GM23338 (cell line): ENCODE results near the gene EEA1. TPM values are rescaled to one million over a fixed set of nuclear protein-coding genes. Genes with fewer than 3 reads are reported as not detected.

ENCODE experiments used
- ATAC-seq: fragments of 200-7000 bp; cut with Tn5 transposase; 3 replicates; pipeline ENCODE4 v1.9.1; 2020
- DNase-seq: peaks from one replicate; pipeline ENCODE4 v3.0.0-alpha.2; 2015; ENCODE audit warnings: low spot score
- H2AFZ ChIP-seq: fragments of 200-600 bp; sonication (generic); 2 replicates; pipeline ENCODE4 v1.8.0; 2016; ENCODE audit warnings: antibody characterized with exemption, mild to moderate bottlenecking, moderate library complexity
- H3F3A ChIP-seq: fragments of 200-600 bp; sonication (generic); replicated peaks from 2 replicates; pipeline ENCODE4 v1.8.0; 2017; ENCODE audit warnings: antibody characterized with exemption, mixed run types, low read depth
- H3K27ac ChIP-seq: fragments of 200-600 bp; sonication (generic); 2 replicates; pipeline ENCODE4 v1.6.1; 2016; ENCODE audit warnings: low read depth
- H3K27me3 ChIP-seq: fragments of 200-600 bp; sonication (generic); 2 replicates; pipeline ENCODE4 v1.8.0; 2016; ENCODE audit warnings: mild to moderate bottlenecking, mixed run types, moderate library complexity; ENCODE audit not compliant: insufficient read depth
- H3K36me3 ChIP-seq: fragments of 200-600 bp; sonication (generic); 2 replicates; pipeline ENCODE4 v1.8.0; 2016; ENCODE audit warnings: mild to moderate bottlenecking; ENCODE audit not compliant: insufficient read depth
- H3K4me1 ChIP-seq: fragments of 200-600 bp; sonication (generic); 2 replicates; pipeline ENCODE4 v1.8.0; 2016; ENCODE audit warnings: mild to moderate bottlenecking, moderate library complexity; ENCODE audit not compliant: insufficient read depth
- H3K4me2 ChIP-seq: fragments of 200-600 bp; sonication (generic); 2 replicates; pipeline ENCODE4 v1.7.1; 2017; ENCODE audit warnings: mixed run types
- H3K4me3 ChIP-seq: fragments of 200-600 bp; sonication (generic); 2 replicates; pipeline ENCODE4 v1.6.1; 2016; ENCODE audit warnings: mixed run types
- H3K79me2 ChIP-seq: fragments of 200-600 bp; sonication (generic); replicated peaks from 2 replicates; pipeline ENCODE4 v1.8.0; 2017; ENCODE audit warnings: mild to moderate bottlenecking; ENCODE audit not compliant: insufficient read depth
- H3K9me2 ChIP-seq: fragments of 200-600 bp; sonication (generic); 2 replicates; pipeline ENCODE4 v1.8.0; 2017; ENCODE audit not compliant: insufficient read depth
- H4K20me1 ChIP-seq: fragments of 200-600 bp; sonication (generic); replicated peaks from 2 replicates; pipeline ENCODE4 v1.8.0; 2017; ENCODE audit warnings: mild to moderate bottlenecking; ENCODE audit not compliant: insufficient read depth
- H3K27ac Mint-ChIP-seq: 2 replicates; pipeline ENCODE4 v1.8.0; 2020; ENCODE audit warnings: inconsistent platforms, mild to moderate bottlenecking, moderate library complexity, mixed read lengths
- H3K27me3 Mint-ChIP-seq: 3 replicates; pipeline ENCODE4 v1.8.0; 2022; ENCODE audit warnings: low read depth, mild to moderate bottlenecking, moderate library complexity, mixed read lengths, inconsistent platforms; ENCODE audit not compliant: insufficient read depth, poor library complexity
- H3K36me3 Mint-ChIP-seq: 3 replicates; pipeline ENCODE4 v1.8.0; 2021; ENCODE audit warnings: low read depth, mild to moderate bottlenecking, inconsistent platforms, moderate library complexity, mixed read lengths
- H3K4me1 Mint-ChIP-seq: 3 replicates; pipeline ENCODE4 v1.8.0; 2020; ENCODE audit warnings: mild to moderate bottlenecking, inconsistent platforms, mixed read lengths
- H3K4me3 Mint-ChIP-seq: 3 replicates; pipeline ENCODE4 v1.8.0; 2021; ENCODE audit warnings: moderate library complexity, mild to moderate bottlenecking, inconsistent platforms, mixed read lengths
- H3K9me3 Mint-ChIP-seq: 3 replicates; pipeline ENCODE4 v1.8.0; 2020; ENCODE audit warnings: moderate library complexity, mild to moderate bottlenecking, inconsistent platforms, mixed read lengths
- CREB1 ChIP-seq: fragments of 250-450 bp; sonication (Bioruptor Pico); IDR thresholded peaks from 2 replicates; pipeline ENCODE4 v1.5.0; 2020; ENCODE audit warnings: low read depth, mild to moderate bottlenecking, moderate library complexity
- EZH2 ChIP-seq: fragments of 200-600 bp; sonication (generic); IDR thresholded peaks from one replicate; pipeline ENCODE4 v1.8.0; 2017; ENCODE audit warnings: antibody characterized with exemption, mild to moderate bottlenecking, low read depth; ENCODE audit not compliant: unreplicated experiment
- EZH2phosphoT487 ChIP-seq: fragments of 200-600 bp; sonication (generic); IDR thresholded peaks from one replicate; pipeline ENCODE4 v1.8.1; 2018; ENCODE audit warnings: antibody characterized with exemption; ENCODE audit not compliant: unreplicated experiment
- JUNB ChIP-seq: IDR thresholded peaks from one replicate; pipeline ENCODE4 v1.6.1; 2016; ENCODE audit warnings: antibody characterized with exemption; ENCODE audit not compliant: unreplicated experiment
- NANOG ChIP-seq: IDR thresholded peaks from 2 replicates; pipeline ENCODE4 v1.6.1; 2016; ENCODE audit warnings: antibody characterized with exemption, borderline replicate concordance
- POLR2AphosphoS5 ChIP-seq: IDR thresholded peaks from 2 replicates; pipeline ENCODE4 v1.6.1; 2016; ENCODE audit warnings: antibody characterized with exemption, low read depth
- STAT1 ChIP-seq: IDR thresholded peaks from one replicate; pipeline ENCODE4 v1.6.1; 2016; ENCODE audit warnings: antibody characterized with exemption; ENCODE audit not compliant: unreplicated experiment
- ZNF114 ChIP-seq: fragments of 250-450 bp; sonication (Bioruptor Pico); IDR thresholded peaks from 2 replicates; pipeline ENCODE4 v1.5.0; 2020; ENCODE audit warnings: mild to moderate bottlenecking, moderate library complexity
- ZNF331 ChIP-seq: fragments of 250-450 bp; sonication (Bioruptor Pico); IDR thresholded peaks from 2 replicates; pipeline ENCODE4 v1.5.0; 2020; ENCODE audit warnings: low read depth, mild to moderate bottlenecking, moderate library complexity
- polyA plus RNA-seq: library from polyadenylated mRNA; unstranded; fragments of >200 nt; fragmentation: Nextera tagmentation; extraction: Ambion mirVana; gene quantifications from 2 replicates; pipeline ENCODE4 v1.2.1, GENCODE V29; 2016
- total RNA-seq: library from RNA; depleted of rRNA; stranded (reverse); fragments of >200 nt; shearing (Covaris generic); gene quantifications from 2 replicates; pipeline ENCODE4 v1.2.3, GENCODE V29; 2014
- TF ChIP-seq, protein P1 (sequence below), 2 experiments: fragments of 200-600 bp in 1 of 2; sonication (generic) in 1 of 2; conservative IDR thresholded peaks; 2 replicates each; pipeline versions ENCODE4 v1.5.1 to v1.6.1; 2016 to 2017; ENCODE audit warnings: antibody characterized with exemption in 2 of 2, low read depth in 2 of 2, mild to moderate bottlenecking in 2 of 2, moderate library complexity in 1 of 2
- TF ChIP-seq, protein P2 (sequence below): IDR thresholded peaks from 2 replicates; pipeline ENCODE4 v1.6.1; 2016; ENCODE audit warnings: antibody characterized with exemption
- TF ChIP-seq, protein P3 (sequence below): IDR thresholded peaks from one replicate; pipeline ENCODE4 v1.6.1; 2018; ENCODE audit warnings: antibody characterized with exemption; ENCODE audit not compliant: unreplicated experiment
- TF ChIP-seq, protein P4 (sequence below): fragments of 250-450 bp; sonication (Bioruptor Pico); IDR thresholded peaks from 2 replicates; pipeline ENCODE4 v1.5.0; 2020; ENCODE audit warnings: mild to moderate bottlenecking, moderate library complexity

EEA1 gene
- total and polyA plus RNA-seq, 2 experiments from 2014 or later, result 10.0 to 41.1 TPM

DNA sequence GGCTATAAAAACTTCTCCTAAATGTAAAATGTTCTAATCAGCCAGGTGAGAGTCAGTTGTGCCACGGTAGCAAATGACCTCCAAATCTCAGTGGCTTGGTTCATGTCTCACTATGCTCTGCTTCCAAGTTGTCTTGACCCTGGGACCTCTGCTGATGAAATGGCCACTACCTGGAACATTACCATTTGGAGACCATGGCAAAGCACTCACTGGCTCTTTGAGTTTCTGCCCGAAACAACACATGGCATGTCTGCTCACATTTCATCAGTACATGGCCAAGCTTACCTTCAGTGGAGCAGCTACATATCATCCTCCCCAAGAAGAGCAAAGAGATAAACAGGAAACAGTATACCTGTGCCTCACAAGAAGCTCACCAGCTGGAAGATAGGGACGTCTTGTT lies 186.1 kb downstream of the EEA1 start:
- Histone ChIP-seq H3K4me3 (no peak overlapping the region), H3K36me3 (no peaks in the 10 kb centered on the region), H3K9me2 (no peaks in the 10 kb centered on the region), H3K4me2 (no peak overlapping the region), H3K79me2 (no peaks in the 10 kb centered on the region), H2AFZ (no peak overlapping the region), H3K4me1 (peaks cover 4% of the 10 kb centered on the region; the same call in 1 of the 2 replicates), H4K20me1 (no peaks in the 10 kb centered on the region), H3F3A (no peaks in the 10 kb centered on the region), H3K27me3 (no peaks in the 10 kb centered on the region), H3K27ac (no peak overlapping the region)
- Mint-ChIP-seq H3K36me3 (no peaks in the 10 kb centered on the region; the same call in 2 of the 3 replicates), H3K4me3 (no peak overlapping the region), H3K9me3 (no peaks in the 10 kb centered on the region), H3K27me3 (no peaks in the 10 kb centered on the region), H3K4me1 (peaks cover 4% of the 10 kb centered on the region; the same call in 2 of the 3 replicates), H3K27ac (no peak overlapping the region)
- TF ChIP-seq, protein P1, sequence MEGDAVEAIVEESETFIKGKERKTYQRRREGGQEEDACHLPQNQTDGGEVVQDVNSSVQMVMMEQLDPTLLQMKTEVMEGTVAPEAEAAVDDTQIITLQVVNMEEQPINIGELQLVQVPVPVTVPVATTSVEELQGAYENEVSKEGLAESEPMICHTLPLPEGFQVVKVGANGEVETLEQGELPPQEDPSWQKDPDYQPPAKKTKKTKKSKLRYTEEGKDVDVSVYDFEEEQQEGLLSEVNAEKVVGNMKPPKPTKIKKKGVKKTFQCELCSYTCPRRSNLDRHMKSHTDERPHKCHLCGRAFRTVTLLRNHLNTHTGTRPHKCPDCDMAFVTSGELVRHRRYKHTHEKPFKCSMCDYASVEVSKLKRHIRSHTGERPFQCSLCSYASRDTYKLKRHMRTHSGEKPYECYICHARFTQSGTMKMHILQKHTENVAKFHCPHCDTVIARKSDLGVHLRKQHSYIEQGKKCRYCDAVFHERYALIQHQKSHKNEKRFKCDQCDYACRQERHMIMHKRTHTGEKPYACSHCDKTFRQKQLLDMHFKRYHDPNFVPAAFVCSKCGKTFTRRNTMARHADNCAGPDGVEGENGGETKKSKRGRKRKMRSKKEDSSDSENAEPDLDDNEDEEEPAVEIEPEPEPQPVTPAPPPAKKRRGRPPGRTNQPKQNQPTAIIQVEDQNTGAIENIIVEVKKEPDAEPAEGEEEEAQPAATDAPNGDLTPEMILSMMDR (conservative IDR thresholded peaks at IDR 0.05; ENCODE audit: low read depth in 2 of 2), result no peak
- TF ChIP-seq NANOG, result no peak
- TF ChIP-seq EZH2, result no peak
- no peak for TF ChIP-seq ZNF114
- TF ChIP-seq, protein P2, sequence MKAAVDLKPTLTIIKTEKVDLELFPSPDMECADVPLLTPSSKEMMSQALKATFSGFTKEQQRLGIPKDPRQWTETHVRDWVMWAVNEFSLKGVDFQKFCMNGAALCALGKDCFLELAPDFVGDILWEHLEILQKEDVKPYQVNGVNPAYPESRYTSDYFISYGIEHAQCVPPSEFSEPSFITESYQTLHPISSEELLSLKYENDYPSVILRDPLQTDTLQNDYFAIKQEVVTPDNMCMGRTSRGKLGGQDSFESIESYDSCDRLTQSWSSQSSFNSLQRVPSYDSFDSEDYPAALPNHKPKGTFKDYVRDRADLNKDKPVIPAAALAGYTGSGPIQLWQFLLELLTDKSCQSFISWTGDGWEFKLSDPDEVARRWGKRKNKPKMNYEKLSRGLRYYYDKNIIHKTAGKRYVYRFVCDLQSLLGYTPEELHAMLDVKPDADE, result no peak
- TF ChIP-seq ZNF331, result no peak
- TF ChIP-seq POLR2AphosphoS5, result no peak
- no peak for TF ChIP-seq STAT1
- TF ChIP-seq, protein P3, sequence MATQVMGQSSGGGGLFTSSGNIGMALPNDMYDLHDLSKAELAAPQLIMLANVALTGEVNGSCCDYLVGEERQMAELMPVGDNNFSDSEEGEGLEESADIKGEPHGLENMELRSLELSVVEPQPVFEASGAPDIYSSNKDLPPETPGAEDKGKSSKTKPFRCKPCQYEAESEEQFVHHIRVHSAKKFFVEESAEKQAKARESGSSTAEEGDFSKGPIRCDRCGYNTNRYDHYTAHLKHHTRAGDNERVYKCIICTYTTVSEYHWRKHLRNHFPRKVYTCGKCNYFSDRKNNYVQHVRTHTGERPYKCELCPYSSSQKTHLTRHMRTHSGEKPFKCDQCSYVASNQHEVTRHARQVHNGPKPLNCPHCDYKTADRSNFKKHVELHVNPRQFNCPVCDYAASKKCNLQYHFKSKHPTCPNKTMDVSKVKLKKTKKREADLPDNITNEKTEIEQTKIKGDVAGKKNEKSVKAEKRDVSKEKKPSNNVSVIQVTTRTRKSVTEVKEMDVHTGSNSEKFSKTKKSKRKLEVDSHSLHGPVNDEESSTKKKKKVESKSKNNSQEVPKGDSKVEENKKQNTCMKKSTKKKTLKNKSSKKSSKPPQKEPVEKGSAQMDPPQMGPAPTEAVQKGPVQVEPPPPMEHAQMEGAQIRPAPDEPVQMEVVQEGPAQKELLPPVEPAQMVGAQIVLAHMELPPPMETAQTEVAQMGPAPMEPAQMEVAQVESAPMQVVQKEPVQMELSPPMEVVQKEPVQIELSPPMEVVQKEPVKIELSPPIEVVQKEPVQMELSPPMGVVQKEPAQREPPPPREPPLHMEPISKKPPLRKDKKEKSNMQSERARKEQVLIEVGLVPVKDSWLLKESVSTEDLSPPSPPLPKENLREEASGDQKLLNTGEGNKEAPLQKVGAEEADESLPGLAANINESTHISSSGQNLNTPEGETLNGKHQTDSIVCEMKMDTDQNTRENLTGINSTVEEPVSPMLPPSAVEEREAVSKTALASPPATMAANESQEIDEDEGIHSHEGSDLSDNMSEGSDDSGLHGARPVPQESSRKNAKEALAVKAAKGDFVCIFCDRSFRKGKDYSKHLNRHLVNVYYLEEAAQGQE, result no peak
- no peak for TF ChIP-seq CREB1 (CRISPR knock-in tag)
- TF ChIP-seq EZH2phosphoT487, result no peak
- TF ChIP-seq, protein P4, sequence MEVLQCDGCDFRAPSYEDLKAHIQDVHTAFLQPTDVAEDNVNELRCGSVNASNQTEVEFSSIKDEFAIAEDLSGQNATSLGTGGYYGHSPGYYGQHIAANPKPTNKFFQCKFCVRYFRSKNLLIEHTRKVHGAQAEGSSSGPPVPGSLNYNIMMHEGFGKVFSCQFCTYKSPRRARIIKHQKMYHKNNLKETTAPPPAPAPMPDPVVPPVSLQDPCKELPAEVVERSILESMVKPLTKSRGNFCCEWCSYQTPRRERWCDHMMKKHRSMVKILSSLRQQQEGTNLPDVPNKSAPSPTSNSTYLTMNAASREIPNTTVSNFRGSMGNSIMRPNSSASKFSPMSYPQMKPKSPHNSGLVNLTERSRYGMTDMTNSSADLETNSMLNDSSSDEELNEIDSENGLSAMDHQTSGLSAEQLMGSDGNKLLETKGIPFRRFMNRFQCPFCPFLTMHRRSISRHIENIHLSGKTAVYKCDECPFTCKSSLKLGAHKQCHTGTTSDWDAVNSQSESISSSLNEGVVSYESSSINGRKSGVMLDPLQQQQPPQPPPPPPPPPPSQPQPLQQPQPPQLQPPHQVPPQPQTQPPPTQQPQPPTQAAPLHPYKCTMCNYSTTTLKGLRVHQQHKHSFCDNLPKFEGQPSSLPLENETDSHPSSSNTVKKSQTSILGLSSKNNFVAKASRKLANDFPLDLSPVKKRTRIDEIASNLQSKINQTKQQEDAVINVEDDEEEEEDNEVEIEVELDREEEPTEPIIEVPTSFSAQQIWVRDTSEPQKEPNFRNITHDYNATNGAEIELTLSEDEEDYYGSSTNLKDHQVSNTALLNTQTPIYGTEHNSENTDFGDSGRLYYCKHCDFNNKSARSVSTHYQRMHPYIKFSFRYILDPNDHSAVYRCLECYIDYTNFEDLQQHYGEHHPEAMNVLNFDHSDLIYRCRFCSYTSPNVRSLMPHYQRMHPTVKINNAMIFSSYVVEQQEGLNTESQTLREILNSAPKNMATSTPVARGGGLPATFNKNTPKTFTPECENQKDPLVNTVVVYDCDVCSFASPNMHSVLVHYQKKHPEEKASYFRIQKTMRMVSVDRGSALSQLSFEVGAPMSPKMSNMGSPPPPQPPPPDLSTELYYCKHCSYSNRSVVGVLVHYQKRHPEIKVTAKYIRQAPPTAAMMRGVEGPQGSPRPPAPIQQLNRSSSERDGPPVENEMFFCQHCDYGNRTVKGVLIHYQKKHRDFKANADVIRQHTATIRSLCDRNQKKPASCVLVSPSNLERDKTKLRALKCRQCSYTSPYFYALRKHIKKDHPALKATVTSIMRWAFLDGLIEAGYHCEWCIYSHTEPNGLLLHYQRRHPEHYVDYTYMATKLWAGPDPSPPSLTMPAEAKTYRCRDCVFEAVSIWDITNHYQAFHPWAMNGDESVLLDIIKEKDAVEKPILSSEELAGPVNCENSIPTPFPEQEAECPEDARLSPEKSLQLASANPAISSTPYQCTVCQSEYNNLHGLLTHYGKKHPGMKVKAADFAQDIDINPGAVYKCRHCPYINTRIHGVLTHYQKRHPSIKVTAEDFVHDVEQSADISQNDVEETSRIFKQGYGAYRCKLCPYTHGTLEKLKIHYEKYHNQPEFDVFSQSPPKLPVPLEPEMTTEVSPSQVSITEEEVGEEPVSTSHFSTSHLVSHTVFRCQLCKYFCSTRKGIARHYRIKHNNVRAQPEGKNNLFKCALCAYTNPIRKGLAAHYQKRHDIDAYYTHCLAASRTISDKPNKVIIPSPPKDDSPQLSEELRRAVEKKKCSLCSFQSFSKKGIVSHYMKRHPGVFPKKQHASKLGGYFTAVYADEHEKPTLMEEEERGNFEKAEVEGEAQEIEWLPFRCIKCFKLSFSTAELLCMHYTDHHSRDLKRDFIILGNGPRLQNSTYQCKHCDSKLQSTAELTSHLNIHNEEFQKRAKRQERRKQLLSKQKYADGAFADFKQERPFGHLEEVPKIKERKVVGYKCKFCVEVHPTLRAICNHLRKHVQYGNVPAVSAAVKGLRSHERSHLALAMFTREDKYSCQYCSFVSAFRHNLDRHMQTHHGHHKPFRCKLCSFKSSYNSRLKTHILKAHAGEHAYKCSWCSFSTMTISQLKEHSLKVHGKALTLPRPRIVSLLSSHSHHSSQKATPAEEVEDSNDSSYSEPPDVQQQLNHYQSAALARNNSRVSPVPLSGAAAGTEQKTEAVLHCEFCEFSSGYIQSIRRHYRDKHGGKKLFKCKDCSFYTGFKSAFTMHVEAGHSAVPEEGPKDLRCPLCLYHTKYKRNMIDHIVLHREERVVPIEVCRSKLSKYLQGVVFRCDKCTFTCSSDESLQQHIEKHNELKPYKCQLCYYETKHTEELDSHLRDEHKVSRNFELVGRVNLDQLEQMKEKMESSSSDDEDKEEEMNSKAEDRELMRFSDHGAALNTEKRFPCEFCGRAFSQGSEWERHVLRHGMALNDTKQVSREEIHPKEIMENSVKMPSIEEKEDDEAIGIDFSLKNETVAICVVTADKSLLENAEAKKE, result no peak
- TF ChIP-seq JUNB, result no peak
- DNase-seq (no peak), ATAC-seq (no peak)
